Stimulated activated CD8-positive, alpha-beta memory T cell treated with anti-CD3 and anti-CD28 coated beads, Interleukin-15, amount 100 ng/mL, for 48 hours (primary cell): ENCODE results near the gene ANGPTL7.
A peak's percentile ranks its signal among the peaks of the same experiment; 100 is the strongest.
"Not testable (repeated sequence)": the region's sequence is repeated elsewhere in the genome, so short reads cannot be mapped to it uniquely, and the experiment has no call there.

Experiments used
- DNase-seq, 2 donors: peaks; one replicate each; pipeline ENCODE4 v3.0.0-alpha.2; 2020; ENCODE audit warnings: low read depth in 2 of 2

Gene ANGPTL7

GRCh38 chr1:11188858-11189451, at the start of gene ANGPTL7:
ANGPTL7 (plus strand) TSS chr1:11189355; CDS start chr1:11189580, 225 bp downstream.
- DNase-seq: no peak

GRCh38 chr1:11142618-11143391, 46.4 kb upstream of the ANGPTL7 start:
- no peak for DNase-seq

DNA sequence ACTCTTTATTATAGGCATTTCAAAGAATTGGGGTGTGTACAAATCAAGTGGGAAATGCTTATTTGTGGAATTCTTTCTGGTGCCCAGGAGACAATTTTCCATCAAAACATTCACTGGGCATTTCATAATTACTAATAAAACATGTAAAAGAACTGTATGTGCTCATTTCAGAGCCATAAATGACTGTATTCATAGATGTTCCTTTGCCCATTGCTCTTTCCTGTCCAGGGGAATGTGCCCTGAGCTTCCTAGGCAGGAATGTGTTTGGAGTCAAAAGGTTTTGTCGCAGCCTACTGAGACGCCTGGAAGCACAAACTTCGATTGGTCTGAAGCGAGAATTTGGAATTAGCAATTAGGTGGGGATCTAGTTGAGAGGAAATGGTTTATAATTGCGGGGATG, 45.8 kb upstream of the ANGPTL7 start:
- DNase-seq: no peak

DNA sequence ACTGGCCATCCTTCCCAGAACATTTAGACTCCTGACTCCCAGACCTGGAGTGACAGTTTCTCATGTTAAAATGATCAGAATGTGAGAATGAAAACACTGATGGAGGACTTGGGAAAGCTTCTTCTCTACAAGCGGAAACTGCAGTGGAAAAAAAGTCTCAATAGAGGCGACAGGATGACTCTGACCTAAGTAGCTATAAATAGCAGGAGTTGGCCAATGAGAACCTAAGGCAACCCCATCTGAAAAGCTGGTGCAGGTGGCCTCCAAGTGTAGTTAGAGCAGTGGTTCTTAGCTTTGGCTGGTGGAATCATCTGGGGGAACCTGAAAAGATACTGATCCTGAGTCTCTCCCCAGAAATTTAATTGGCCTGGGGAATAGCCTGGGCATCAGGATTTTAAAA, 45.2 kb upstream of the ANGPTL7 start:
- no peak for DNase-seq

- no peak for DNase-seq
Measured at GRCh38 chr1:11144570-11145256, 44.4 kb upstream of the ANGPTL7 start.

DNA sequence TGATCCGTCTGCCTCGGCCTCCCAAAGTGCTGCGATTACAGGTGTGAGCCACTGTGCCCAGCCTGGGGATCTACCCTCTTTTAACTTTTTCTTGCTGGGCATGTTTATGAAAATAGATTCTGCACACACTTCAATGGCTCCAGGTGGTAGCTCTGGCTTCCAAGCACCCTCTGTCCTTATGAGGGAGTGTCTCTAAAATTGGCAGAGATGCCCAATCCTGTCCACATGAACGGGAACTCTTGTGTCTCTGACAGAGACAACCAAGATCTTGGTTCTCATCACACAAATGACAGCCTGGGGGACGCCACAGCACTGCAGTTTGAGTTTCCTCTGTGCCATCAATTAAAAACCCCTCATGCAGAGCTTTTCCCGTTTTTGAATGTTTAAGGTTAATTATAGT, 43.4 kb upstream of the ANGPTL7 start:
- no peak for DNase-seq

DNA sequence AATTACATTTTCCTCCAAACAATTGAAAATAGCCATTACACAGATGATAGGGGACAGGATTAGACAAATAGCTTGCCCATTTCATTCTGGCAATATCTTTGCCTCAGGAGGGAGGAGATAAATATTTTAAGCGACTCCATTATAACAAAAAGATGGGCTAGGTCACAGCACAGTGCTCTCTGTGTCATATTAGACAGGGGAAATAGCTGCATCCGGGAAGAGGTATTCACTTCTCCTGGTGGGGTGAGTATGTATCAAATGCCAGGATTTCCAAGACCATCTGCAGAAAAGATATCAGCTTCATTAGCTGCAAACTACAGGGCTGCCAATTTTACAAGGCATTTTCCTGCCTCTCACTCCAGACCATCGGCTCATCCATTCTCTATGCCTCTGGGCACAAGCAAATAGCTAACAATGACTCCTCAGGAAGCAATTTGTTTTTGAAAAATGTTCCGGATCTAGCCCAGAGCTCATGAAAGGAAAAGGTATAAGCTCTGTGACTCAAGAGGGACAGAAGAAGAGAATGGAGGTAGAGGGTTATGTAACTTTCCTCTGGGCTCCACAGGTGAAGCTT, 41.9 kb upstream of the ANGPTL7 start:
- DNase-seq: no peak

- DNase-seq: no peak
Measured at GRCh38 chr1:11150326-11150725, 38.8 kb upstream of the ANGPTL7 start.

GRCh38 chr1:11151114-11151513, 38.0 kb upstream of the ANGPTL7 start:
- DNase-seq: no peak

DNA sequence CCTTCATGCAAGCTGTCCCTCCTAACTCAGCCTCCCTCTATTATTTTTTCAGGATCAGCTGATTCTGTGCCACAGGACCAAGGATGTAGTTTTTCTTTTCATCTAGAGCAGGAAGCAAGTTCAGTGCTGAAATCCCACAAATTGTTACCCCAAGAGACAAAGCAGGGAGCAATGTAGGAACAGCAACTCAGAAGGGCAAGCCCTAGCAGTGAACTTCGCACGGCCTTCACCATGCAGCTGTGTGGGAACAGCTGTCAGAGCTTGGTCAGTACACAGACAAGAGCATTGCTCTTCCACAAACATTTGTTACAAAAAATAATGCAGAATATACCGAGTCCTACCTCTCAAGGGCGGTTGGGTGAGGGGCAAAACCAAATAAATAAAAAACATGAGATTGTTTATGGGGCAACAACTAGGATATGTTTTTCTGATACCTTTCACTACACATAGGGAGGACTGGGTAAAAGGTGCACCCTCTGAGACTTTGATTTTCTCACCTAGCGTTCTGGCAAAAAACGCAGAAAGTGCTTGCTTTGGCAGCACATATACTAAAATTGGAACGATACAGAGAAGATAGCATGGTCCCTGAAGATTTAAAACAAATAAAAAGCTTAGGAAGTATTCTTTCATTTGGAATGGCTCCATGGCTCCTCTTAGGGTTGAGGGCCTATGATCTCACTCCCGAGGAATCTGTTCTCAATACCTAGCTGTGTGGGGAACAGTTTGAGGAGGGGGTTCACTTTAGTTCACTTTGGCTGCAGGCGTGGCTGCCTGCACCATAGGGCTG, 37.1 kb upstream of the ANGPTL7 start:
- DNase-seq: no peak

DNA sequence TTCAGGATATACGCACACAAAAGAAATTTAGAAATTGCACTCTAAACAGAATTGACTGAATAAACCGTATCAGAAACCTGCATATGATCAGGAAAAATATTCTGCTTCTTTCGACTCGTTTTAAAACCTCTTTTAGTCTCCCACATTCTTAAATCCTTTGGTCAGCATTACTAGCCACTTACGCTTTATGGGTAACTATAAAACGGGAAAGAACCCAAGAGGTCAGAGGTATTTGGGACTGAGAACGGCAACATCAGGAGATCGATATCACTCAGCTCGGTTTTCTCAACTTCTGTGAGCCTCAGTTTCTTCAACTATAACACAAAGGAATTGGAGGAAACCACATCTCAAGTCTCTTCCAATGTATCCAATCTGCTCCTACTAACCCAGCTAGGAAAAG, 36.4 kb upstream of the ANGPTL7 start:
- no peak for DNase-seq

GRCh38 chr1:11153184-11153583, 36.0 kb upstream of the ANGPTL7 start:
- no peak for DNase-seq

DNA sequence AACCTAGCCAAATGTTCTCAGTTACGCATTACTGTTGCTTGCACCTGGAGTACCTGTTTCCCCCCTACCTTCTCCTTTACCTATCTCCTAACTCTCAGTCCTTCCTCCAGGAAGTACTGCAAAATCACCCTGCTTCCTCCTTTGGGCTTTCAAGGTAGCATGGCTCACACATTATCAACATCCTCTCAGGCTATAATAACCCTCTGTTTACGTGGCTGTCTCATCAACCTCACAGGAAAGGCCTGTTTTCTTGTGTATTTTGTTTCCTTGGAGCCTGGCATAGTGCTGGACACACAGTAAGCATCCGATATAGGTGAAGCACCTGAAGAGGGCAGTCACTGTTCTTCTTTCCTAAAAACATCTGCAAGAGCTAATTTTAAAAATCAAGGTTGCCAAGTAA, 32.7 kb upstream of the ANGPTL7 start:
- DNase-seq: no peak

GRCh38 chr1:11156963-11157362, 32.2 kb upstream of the ANGPTL7 start:
- peak in 1 of 2 donors; percentile 8 for DNase-seq

DNA sequence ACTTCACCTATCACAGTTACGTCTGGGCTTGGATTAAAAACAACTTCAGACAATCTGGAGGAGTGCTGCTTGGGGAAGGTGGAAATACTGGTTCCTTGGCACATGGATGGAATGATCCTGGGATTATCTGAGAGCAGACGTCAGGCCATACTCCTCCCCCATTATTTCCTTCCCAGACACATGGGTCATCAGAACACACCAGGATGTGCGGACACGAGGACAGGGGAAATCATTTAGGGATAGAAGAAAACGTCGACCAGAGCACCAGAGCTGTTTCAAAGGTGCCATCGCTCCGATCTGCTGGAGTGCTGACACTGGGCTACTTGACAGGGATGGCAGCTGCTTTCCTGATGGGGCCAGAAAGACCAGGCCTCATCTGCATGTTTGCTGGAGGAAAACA, 31.8 kb upstream of the ANGPTL7 start:
- no peak for DNase-seq

GRCh38 chr1:11157867-11158266, 31.3 kb upstream of the ANGPTL7 start:
- DNase-seq: no peak

DNA sequence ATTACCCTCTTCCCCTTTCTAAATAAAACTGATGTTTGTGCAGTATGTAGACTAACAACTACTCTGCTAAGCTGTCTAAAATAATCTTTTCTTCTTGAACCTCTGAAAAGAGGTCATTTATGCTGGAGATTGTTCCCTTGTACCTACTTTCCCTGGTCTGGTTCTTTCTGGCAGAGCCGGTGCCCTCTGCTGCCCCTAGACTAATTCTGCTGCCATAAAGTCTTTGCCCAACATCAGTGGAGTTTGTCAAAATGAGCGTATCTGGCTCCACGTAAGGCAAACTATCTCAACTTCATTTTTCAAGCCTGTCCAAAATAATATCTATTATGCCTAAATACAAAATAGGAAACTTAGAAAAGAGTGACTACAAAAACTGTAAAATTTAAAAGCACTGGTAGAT, 30.9 kb upstream of the ANGPTL7 start:
- DNase-seq: no peak

DNA sequence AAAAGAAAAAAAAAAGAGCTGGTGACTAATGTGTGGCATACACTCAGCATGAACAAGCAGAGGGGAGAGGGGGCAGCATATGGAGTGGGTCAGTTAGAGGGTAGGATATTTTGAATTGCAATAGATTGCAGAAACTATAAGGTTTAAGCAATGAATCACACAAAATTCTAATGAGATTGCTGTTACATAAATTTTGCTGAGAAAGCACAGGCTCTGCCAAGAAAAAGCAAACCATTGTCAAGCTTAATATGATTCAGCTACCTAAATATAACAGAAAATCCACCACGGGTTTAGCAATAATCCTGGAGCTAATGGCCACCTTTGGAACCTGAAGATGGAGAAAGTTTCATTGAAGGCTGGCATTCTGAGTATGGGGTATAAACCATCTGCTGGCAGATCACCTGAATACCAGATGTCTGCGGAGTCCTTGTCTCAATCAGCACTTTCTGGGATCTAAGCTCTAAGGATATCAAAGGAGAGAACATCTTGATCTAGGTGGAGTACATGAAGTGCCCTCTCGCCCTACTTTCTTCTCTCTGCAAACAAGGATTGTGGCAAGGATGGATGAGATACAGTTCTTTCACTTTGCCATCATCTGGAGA, 30.3 kb upstream of the ANGPTL7 start:
- DNase-seq: no peak

DNA sequence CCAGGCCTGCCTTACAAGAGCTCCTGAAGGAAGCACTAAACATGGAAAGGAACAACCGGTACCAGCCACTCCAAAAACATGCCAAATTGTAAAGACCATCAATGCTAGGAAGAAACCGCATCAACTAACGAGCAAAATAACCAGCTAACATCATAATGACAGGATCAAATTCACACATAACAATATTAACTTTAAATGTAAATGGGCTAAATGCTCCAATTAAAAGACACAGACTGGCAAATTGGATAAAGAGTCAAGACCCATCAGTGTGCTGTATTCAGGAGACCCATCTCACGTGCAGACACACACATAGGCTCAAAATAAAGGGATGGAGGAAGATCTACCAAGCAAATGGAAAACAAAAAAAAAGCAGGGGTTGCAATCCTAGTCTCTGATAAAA, 26.4 kb upstream of the ANGPTL7 start:
- not testable (repeated sequence) for DNase-seq

DNA sequence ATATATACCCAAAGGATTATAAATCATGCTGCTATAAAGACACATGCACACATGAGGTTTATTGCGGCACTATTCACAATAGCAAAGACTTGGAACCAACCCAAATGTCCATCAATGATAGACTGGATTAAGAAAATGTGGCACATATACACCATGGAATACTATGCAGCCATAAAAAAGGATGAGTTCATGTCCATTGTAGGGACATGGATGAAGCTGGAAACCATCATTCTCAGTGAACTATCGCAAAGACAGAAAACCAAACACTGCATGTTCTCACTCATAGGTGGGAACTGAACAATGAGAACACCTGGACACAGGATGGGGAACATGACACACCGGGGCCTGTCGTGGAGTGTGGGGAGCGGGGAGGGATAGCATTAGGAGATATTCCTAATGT, 22.4 kb upstream of the ANGPTL7 start:
- not testable (repeated sequence) for DNase-seq

GRCh38 chr1:11168731-11169130, 20.4 kb upstream of the ANGPTL7 start:
- DNase-seq: no peak
